ENCODE data around the gene GCK. TPM values are rescaled to one million over a fixed set of nuclear protein-coding genes. Genes with fewer than 3 reads are reported as not detected.
A peak's percentile ranks its signal among the peaks of the same experiment; 100 is the strongest.

The GCK gene
- total RNA-seq, 1 donor, result 0.43 TPM

DNA sequence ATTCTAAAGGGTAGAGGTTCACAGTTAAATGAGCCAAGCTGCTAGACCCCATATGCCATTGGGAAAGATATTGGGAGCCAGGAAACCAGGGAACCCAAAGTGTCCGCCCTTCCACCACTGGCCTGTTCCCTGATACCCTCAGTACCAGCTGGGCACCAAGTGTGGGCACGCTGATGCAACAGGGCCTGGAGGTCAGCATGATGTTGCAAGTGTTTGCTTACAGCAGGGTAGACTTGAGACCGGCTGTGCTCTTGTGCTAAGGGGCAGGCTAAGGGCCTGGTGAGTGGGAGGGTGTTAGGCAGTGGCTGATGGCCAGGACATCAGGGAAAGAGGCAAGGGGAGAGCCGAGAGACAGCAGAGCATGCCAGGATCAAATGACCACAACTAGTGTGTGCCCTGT lies 27.1 kb downstream of the GCK start:
- no peak for TF ChIP-seq CTCF (IDR thresholded peaks at IDR 0.05; ENCODE audit: insufficient read depth, low read depth, low read length)
- peak; percentile 26 for DNase-seq (ENCODE audit: low read depth)

GRCh38 chr7:44161371-44161770 lies 27.9 kb downstream of the GCK start:
- no peak overlapping the region for H3K4me3 ChIP-seq (ENCODE audit: low read depth, low read length)
- DNase-seq (ENCODE audit: low read depth), result no peak
- TF ChIP-seq CTCF (IDR thresholded peaks at IDR 0.05; ENCODE audit: insufficient read depth, low read depth, low read length), result no peak

More for the DNA sequence above, 27.1 kb downstream of the GCK start:
- H3K4me3 ChIP-seq (ENCODE audit: low read depth, low read length), result no peak overlapping the region

- no peak for TF ChIP-seq CTCF (IDR thresholded peaks at IDR 0.05; ENCODE audit: insufficient read depth, low read depth, low read length)
These were observed 29.2 kb downstream of the GCK start for GRCh38 chr7:44159824-44160630.

GRCh38 chr7:44158873-44159631 lies 30.2 kb downstream of the GCK start:
- no peak overlapping the region for H3K4me3 ChIP-seq (ENCODE audit: low read depth, low read length)
- no peak for DNase-seq (ENCODE audit: low read depth)
- no peak for TF ChIP-seq CTCF (IDR thresholded peaks at IDR 0.05; ENCODE audit: insufficient read depth, low read depth, low read length)

More at GRCh38 chr7:44159824-44160630, 29.2 kb downstream of the GCK start:
- no peak for DNase-seq (ENCODE audit: low read depth)
- no peak overlapping the region for H3K4me3 ChIP-seq (ENCODE audit: low read depth, low read length)

DNA sequence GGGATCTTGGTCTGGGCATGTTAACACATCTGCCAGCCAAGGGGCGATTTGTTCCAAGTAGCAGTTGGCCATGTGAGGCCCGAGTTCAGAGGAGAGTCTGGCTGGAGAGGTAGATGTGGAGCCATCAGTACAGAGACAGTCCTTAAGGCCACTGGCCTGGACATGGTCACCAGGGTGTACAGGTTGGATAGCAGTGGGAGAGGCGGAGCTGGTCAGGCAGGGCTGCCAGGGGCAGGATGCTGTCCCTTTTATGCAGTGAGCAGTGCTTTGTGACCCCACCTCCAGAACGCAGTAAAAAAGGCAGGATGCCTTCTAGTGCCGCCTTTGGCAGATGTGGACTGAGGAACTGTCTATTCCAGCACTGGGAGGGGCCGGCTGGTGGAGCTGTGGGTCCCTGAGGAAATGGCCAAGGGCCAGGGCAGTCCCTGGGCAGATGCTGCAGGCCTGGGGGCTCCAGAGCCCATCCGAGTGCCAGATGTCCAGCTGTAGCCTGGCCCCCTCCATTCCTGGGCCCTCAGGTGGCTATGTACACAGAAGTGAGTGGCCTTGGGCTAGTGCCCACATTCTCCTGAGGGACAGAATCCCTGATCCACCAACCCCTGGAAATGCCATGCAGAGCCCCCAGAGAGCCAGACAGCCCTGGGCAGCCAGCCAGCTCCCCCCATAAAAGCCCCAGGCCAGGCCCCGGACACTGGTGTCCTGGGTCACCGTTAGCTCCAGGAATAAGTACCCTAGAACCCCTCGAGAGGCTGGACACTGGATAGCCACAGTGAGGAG lies 31.0 kb downstream of the GCK start:
- no peak for DNase-seq (ENCODE audit: low read depth)
- no peak for TF ChIP-seq CTCF (IDR thresholded peaks at IDR 0.05; ENCODE audit: insufficient read depth, low read depth, low read length)
- no peak overlapping the region for H3K4me3 ChIP-seq (ENCODE audit: low read depth, low read length)

Data from fibroblast of villous mesenchyme (primary cell).